HepG2 (cell line): ENCODE results near the gene CDK18. TPM values are rescaled to one million over a fixed set of nuclear protein-coding genes. Genes with fewer than 3 reads are reported as not detected.
A peak's percentile ranks its signal among the peaks of the same experiment; 100 is the strongest.

ENCODE experiments used
- ASH2L ChIP-seq: fragments of 300-600, 200-600 bp; sonication (generic); IDR thresholded peaks from 2 replicates; pipeline ENCODE4 v1.7.0; 2017; ENCODE audit warnings: low read depth, mild to moderate bottlenecking, moderate library complexity, mixed read lengths, low read length; ENCODE audit not compliant: insufficient read length
- HNRNPK ChIP-seq: fragments of 200-400 bp; formaldehyde crosslinking; IDR thresholded peaks from 2 replicates; pipeline ENCODE4 v1.6.1; 2018; ENCODE audit warnings: low read length, low read depth, moderate library complexity, mild to moderate bottlenecking; ENCODE audit not compliant: poor library complexity, severe bottlenecking
- IRF9 ChIP-seq: sonication (generic); formaldehyde crosslinking; IDR thresholded peaks from 2 replicates; pipeline ENCODE4 v1.8.0; 2022; ENCODE audit warnings: missing genetic modification reagents, mild to moderate bottlenecking, borderline replicate concordance
- KLF16 ChIP-seq, 2 experiments: sonication (generic) in 1 of 2; formaldehyde crosslinking in 1 of 2; IDR thresholded peaks; 2 replicates each; pipeline versions ENCODE4 v1.6.1 to v1.8.0; 2016 to 2023; ENCODE audit warnings: missing genetic modification reagents in 2 of 2, missing compliant biosample characterization in 1 of 2
- PAXIP1 ChIP-seq: sonication (generic); formaldehyde crosslinking; conservative IDR thresholded peaks from 2 replicates; pipeline ENCODE4 v1.4.0; 2020; ENCODE audit warnings: mild to moderate bottlenecking, missing genetic modification reagents, moderate library complexity
- POLR2G ChIP-seq: fragments of 200-400 bp; formaldehyde crosslinking; IDR thresholded peaks from 2 replicates; pipeline ENCODE4 v1.6.1; 2018; ENCODE audit warnings: mild to moderate bottlenecking, low read depth, low read length, moderate library complexity
- RAD21 ChIP-seq: fragments of 450-650 bp; formaldehyde crosslinking; IDR thresholded peaks from 2 replicates; pipeline ENCODE4 v1.5.0; 2020; ENCODE audit warnings: mild to moderate bottlenecking
- RFXAP ChIP-seq: sonication (generic); formaldehyde crosslinking; IDR thresholded peaks from 2 replicates; pipeline ENCODE4 v1.4.0; 2020; ENCODE audit warnings: missing genetic modification reagents, borderline replicate concordance
- SAP130 ChIP-seq: IDR thresholded peaks from 2 replicates; pipeline ENCODE4 v1.6.1; 2016; ENCODE audit warnings: low read depth
- ZBTB38 ChIP-seq: sonication (generic); formaldehyde crosslinking; IDR thresholded peaks from 2 replicates; pipeline ENCODE4 v1.5.1; 2020; ENCODE audit warnings: mild to moderate bottlenecking, missing genetic modification reagents
- ZNF609 ChIP-seq: sonication (generic); formaldehyde crosslinking; IDR thresholded peaks from 2 replicates; pipeline ENCODE4 v1.4.0; 2020; ENCODE audit warnings: mild to moderate bottlenecking, missing genetic modification reagents, borderline replicate concordance
- ZNF614 ChIP-seq: IDR thresholded peaks from 2 replicates; pipeline ENCODE4 v1.6.1; 2018; ENCODE audit warnings: missing biosample characterization, missing genetic modification reagents, inconsistent platforms, borderline replicate concordance
- ZNF775 ChIP-seq: sonication (generic); formaldehyde crosslinking; IDR thresholded peaks from 2 replicates; pipeline ENCODE4 v1.4.0; 2020; ENCODE audit warnings: missing genetic modification reagents, mild to moderate bottlenecking, moderate library complexity, borderline replicate concordance
- ZNF777 ChIP-seq: sonication (generic); formaldehyde crosslinking; IDR thresholded peaks from 2 replicates; pipeline ENCODE4 v1.4.0; 2020; ENCODE audit warnings: missing genetic modification reagents
- ZSCAN5A ChIP-seq: sonication (generic); formaldehyde crosslinking; IDR thresholded peaks from 2 replicates; pipeline ENCODE4 v1.8.0; 2022; ENCODE audit warnings: mild to moderate bottlenecking, missing genetic modification reagents, borderline replicate concordance
- polyA plus RNA-seq, 8 experiments: library from polyadenylated mRNA; depleted of rRNA in 3 of 8; stranded (reverse) in 7 of 8; unstranded in 1 of 8; fragments of >200 nt; fragmentation: Illumina TruSeq in 4 of 8; extraction: Trizol in 4 of 8; gene quantifications; 2 replicates each; pipeline versions ENCODE4 v1.2.1 to v1.2.3, GENCODE V29; 2011 to 2016; ENCODE audit warnings: low read depth in 4 of 8, missing spikeins in 1 of 8, mixed read lengths in 1 of 8; ENCODE audit not compliant: insufficient read depth in 1 of 8
- total RNA-seq, 5 experiments: library from RNA; depleted of rRNA; stranded (reverse); fragments of >200 nt; fragmentation: Illumina TruSeq; extraction: Trizol; gene quantifications; 2 replicates each; pipeline ENCODE4 v1.2.3, GENCODE V29; 2016; ENCODE audit warnings: low read depth in 1 of 5

CDK18 gene
- total and polyA plus RNA-seq, 2 of the 13 experiments (the other 11 are each of a cell fraction or from before 2014, with no cell fraction given), result 6.4 to 38.8 TPM

GRCh38 chr1:205504311-205505075 is at the start of gene CDK18 (continued):
- peak; percentile 56; the same call in 1 of the 2 replicates for TF ChIP-seq PAXIP1 (CRISPR knock-in tag)
- TF ChIP-seq POLR2G, result peak; percentile 58; the same call in 1 of the 2 replicates
- TF ChIP-seq IRF9 (CRISPR knock-in tag), result no peak
- TF ChIP-seq RAD21 (CRISPR knock-in tag), result no peak
- 0 out of 2 replicates have a peak, but pooled peaks have one; percentile 45 for TF ChIP-seq ZNF777 (CRISPR knock-in tag)
- peak; percentile 88 for TF ChIP-seq SAP130 (CRISPR knock-in tag)
- 0 out of 2 replicates have a peak, but pooled peaks have one; percentile 3 for TF ChIP-seq ZNF775 (CRISPR knock-in tag)
- peak; percentile 49 for TF ChIP-seq HNRNPK
- TF ChIP-seq KLF16 (CRISPR knock-in tag; IDR thresholded peaks at IDR 0.05), result 0 out of 4 replicates have a peak, but pooled peaks of 1 of the 2 experiments have one; percentile 19
- TF ChIP-seq ASH2L, result no peak
- no peak for TF ChIP-seq ZBTB38 (CRISPR knock-in tag)
- TF ChIP-seq RFXAP (CRISPR knock-in tag), result no peak
- TF ChIP-seq ZSCAN5A (CRISPR knock-in tag), result no peak
- TF ChIP-seq ZNF609 (CRISPR knock-in tag), result no peak
- no peak for TF ChIP-seq ZNF614 (CRISPR knock-in tag)
